SK-N-SH (cell line): ENCODE results near the gene KIF13A. TPM values are rescaled to one million over a fixed set of nuclear protein-coding genes. Genes with fewer than 3 reads are reported as not detected.

Experiments used
- CTCF ChIA-PET: fragments of 300-600, 350-600 bp; formaldehyde crosslinking; extraction: SDS; loops from one replicate; lab custom pipeline; 2021; lab: Yijun Ruan, JAX
- POLR2A ChIA-PET: fragments of 350-600 bp; sonication (Branson Sonifier 250); formaldehyde crosslinking; extraction: SDS; loops from one replicate; lab custom pipeline; 2020; ENCODE audit warnings: antibody characterized with exemption, inconsistent platforms; lab: Yijun Ruan, JAX
- DNase-seq: peaks from one replicate; pipeline ENCODE4 v3.0.0; 2012
- H2AFZ ChIP-seq: fragments of 200-600 bp; sonication (generic); 2 replicates; pipeline ENCODE4 v1.8.1; 2016; ENCODE audit warnings: antibody characterized with exemption, mild to moderate bottlenecking, low read depth
- H3F3A ChIP-seq: fragments of 200-600 bp; sonication (generic); replicated peaks from 2 replicates; pipeline ENCODE3; 2016; ENCODE audit warnings: antibody characterized with exemption, mild to moderate bottlenecking; ENCODE audit not compliant: insufficient read depth
- H3K27ac ChIP-seq, 2 experiments: fragments of 200-500 bp in 1 of 2; fragments of 200-600 bp in 1 of 2; sonication (Bioruptor generic) in 1 of 2; sonication (generic), shearing (Covaris generic) in 1 of 2; 2 replicates each; pipeline versions ENCODE4 v1.5.1 to v1.6.1; 2014 to 2016; ENCODE audit warnings: low read depth in 2 of 2, inconsistent platforms in 1 of 2, low read length in 1 of 2, mild to moderate bottlenecking in 1 of 2, mixed read lengths in 1 of 2
- H3K27me3 ChIP-seq: fragments of 200-600 bp; sonication (generic), shearing (Covaris generic); 2 replicates; pipeline ENCODE4 v1.6.1; 2016; ENCODE audit warnings: mixed run types; ENCODE audit not compliant: insufficient read depth
- H3K36me3 ChIP-seq, 2 experiments: fragments of 200-500 bp in 1 of 2; fragments of 200-600 bp in 1 of 2; sonication (Bioruptor generic) in 1 of 2; sonication (generic) in 1 of 2; replicated peaks in 1 of 2; 2 replicates each; pipeline versions ENCODE3 to v1.5.1; 2014 to 2016; ENCODE audit warnings: low read length in 1 of 2, mild to moderate bottlenecking in 1 of 2; ENCODE audit not compliant: insufficient read depth in 2 of 2, control insufficient read depth in 1 of 2
- H3K4me1 ChIP-seq, 2 experiments: fragments of 200-500 bp in 1 of 2; fragments of 200-600 bp in 1 of 2; sonication (Bioruptor generic) in 1 of 2; sonication (generic), shearing (Covaris generic) in 1 of 2; 2 replicates each; pipeline versions ENCODE4 v1.5.1 to v1.6.1; 2014 to 2016; ENCODE audit warnings: low read depth in 1 of 2, low read length in 1 of 2, mixed run types in 1 of 2; ENCODE audit not compliant: insufficient read depth in 2 of 2, control insufficient read depth in 1 of 2
- H3K4me2 ChIP-seq: fragments of 200-600 bp; sonication (generic), shearing (Covaris generic); 2 replicates; pipeline ENCODE4 v1.6.1; 2017; ENCODE audit warnings: mixed run types
- H3K4me3 ChIP-seq, 2 experiments: fragments of 200-500 bp in 1 of 2; fragments of 200-600 bp in 1 of 2; sonication (Bioruptor generic) in 1 of 2; sonication (generic), shearing (Covaris generic) in 1 of 2; 2 replicates each; pipeline versions ENCODE4 v1.5.1 to v1.8.1; 2014 to 2016; ENCODE audit warnings: low read depth in 2 of 2, inconsistent platforms in 1 of 2, low read length in 1 of 2, mild to moderate bottlenecking in 1 of 2, mixed read lengths in 1 of 2, moderate library complexity in 1 of 2
- H3K79me2 ChIP-seq: fragments of 200-600 bp; sonication (generic); 2 replicates; pipeline ENCODE4 v1.8.1; 2017; ENCODE audit warnings: mild to moderate bottlenecking; ENCODE audit not compliant: insufficient read depth
- H3K9ac ChIP-seq: fragments of 200-600 bp; sonication (generic); 2 replicates; pipeline ENCODE4 v1.6.1; 2017; ENCODE audit warnings: mixed run types
- H3K9me2 ChIP-seq: fragments of 200-600 bp; sonication (generic); 2 replicates; pipeline ENCODE4 v1.6.1; 2017; ENCODE audit warnings: mixed run types
- H3K9me3 ChIP-seq: fragments of 200-600 bp; sonication (generic); 2 replicates; pipeline ENCODE4 v1.6.1; 2017; ENCODE audit warnings: mixed run types, mild to moderate bottlenecking, moderate library complexity
- H4K20me1 ChIP-seq: fragments of 200-600 bp; sonication (generic); 2 replicates; pipeline ENCODE4 v1.6.1; 2017; ENCODE audit warnings: mild to moderate bottlenecking, mixed run types; ENCODE audit not compliant: insufficient read depth
- EP300 ChIP-seq, 2 experiments: IDR thresholded peaks; 2 replicates each; pipeline versions ENCODE4 v1.4.0 to v1.6.1; 2012; ENCODE audit warnings: borderline replicate concordance in 1 of 2, low read depth in 1 of 2, low read length in 1 of 2
- FOSL2 ChIP-seq: IDR thresholded peaks from 2 replicates; pipeline ENCODE4 v1.4.0; 2012; ENCODE audit warnings: low read depth, mild to moderate bottlenecking, moderate library complexity, borderline replicate concordance
- FOXJ3 ChIP-seq: sonication (generic); formaldehyde crosslinking; IDR thresholded peaks from 2 replicates; pipeline ENCODE4 v1.5.1; 2020; ENCODE audit warnings: mild to moderate bottlenecking, missing genetic modification reagents
- FOXM1 ChIP-seq: IDR thresholded peaks from 2 replicates; pipeline ENCODE4 v1.4.0; 2012; ENCODE audit warnings: low read depth, mild to moderate bottlenecking
- GATA2 ChIP-seq: sonication (generic); formaldehyde crosslinking; IDR thresholded peaks from 2 replicates; pipeline ENCODE4 v1.5.0; 2020; ENCODE audit warnings: mild to moderate bottlenecking, missing genetic modification reagents
- JUND ChIP-seq: IDR thresholded peaks from 2 replicates; pipeline ENCODE4 v1.4.0; 2012
- NFIC ChIP-seq: IDR thresholded peaks from 2 replicates; pipeline ENCODE4 v1.4.0; 2012; ENCODE audit warnings: borderline replicate concordance
- NRF1 ChIP-seq: IDR thresholded peaks from 2 replicates; pipeline ENCODE4 v1.6.1; 2012; ENCODE audit warnings: low read depth, mild to moderate bottlenecking, low read length
- RAD21 ChIP-seq: IDR thresholded peaks from 2 replicates; pipeline ENCODE4 v1.6.1; 2012; ENCODE audit warnings: mild to moderate bottlenecking, low read length
- RXRA ChIP-seq: IDR thresholded peaks from 2 replicates; pipeline ENCODE4 v1.4.0; 2012; ENCODE audit warnings: low read depth, mild to moderate bottlenecking, borderline replicate concordance
- WGBS: methylation state at CpG from one replicate; pipeline ENCODE4 v1.1.6; 2017; ENCODE audit warnings: low lambda C conversion rate; 5-methylcytosine and 5-hydroxymethylcytosine counted together
- polyA plus RNA-seq, 3 experiments: library from polyadenylated mRNA; depleted of rRNA; stranded (reverse); fragments of >200 nt; gene quantifications; 2 replicates each; pipeline ENCODE4 v1.2.3, GENCODE V29; 2012
- TF ChIP-seq, protein P1 (sequence below): fragments of 150-350 bp; IDR thresholded peaks from 2 replicates; pipeline ENCODE4 v1.6.1; 2016; ENCODE audit warnings: mild to moderate bottlenecking, low read depth, low read length
- TF ChIP-seq, protein P2 (sequence below): fragments of 150-350 bp; IDR thresholded peaks from 2 replicates; pipeline ENCODE4 v1.6.1; 2017; ENCODE audit warnings: antibody characterized with exemption, low read length, low read depth, borderline replicate concordance
- TF ChIP-seq, protein P3 (sequence below): IDR thresholded peaks from 2 replicates; pipeline ENCODE4 v1.4.0; 2012; ENCODE audit warnings: low read depth
- TF ChIP-seq, protein P4 (sequence below): IDR thresholded peaks from 2 replicates; pipeline ENCODE4; 2012
- TF ChIP-seq, protein P5 (sequence below): IDR thresholded peaks from 2 replicates; pipeline ENCODE4 v1.6.1; 2012; ENCODE audit warnings: mild to moderate bottlenecking, low read depth, low read length, moderate library complexity

KIF13A gene
- polyA plus RNA-seq, 1 of the 3 experiments (the other 2 are of a cell fraction), result 18.2 TPM

DNA sequence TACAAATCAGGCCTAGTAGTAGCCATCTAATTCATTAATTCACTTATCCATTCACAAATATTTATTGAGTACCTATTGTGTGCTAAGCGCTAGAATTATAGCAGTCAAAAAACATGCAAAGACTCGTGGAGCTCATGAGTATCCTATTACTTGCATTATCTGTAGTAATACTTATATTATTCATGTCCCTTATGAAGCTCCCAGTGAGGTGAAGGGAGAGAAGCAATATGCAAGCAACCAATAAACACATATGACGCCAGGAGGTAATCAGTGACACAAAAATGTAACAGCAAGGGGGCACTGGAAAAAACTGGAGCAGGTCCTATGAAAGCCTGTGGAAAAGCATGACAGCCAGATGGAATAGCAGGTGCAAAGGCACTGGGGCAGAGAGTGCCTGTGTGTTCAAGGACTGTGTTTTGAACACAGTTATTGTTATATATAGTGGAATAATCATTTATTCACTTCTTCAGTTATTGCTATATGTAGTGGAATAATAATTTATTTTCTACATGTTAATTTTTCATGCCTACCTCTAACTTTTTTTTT lies 109.5 kb downstream of the KIF13A start (continued):
- TF ChIP-seq, protein P1, sequence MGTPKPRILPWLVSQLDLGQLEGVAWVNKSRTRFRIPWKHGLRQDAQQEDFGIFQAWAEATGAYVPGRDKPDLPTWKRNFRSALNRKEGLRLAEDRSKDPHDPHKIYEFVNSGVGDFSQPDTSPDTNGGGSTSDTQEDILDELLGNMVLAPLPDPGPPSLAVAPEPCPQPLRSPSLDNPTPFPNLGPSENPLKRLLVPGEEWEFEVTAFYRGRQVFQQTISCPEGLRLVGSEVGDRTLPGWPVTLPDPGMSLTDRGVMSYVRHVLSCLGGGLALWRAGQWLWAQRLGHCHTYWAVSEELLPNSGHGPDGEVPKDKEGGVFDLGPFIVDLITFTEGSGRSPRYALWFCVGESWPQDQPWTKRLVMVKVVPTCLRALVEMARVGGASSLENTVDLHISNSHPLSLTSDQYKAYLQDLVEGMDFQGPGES, result no peak
- no peak for TF ChIP-seq RAD21
- TF ChIP-seq GATA2 (CRISPR knock-in tag), result no peak
- TF ChIP-seq, protein P2, sequence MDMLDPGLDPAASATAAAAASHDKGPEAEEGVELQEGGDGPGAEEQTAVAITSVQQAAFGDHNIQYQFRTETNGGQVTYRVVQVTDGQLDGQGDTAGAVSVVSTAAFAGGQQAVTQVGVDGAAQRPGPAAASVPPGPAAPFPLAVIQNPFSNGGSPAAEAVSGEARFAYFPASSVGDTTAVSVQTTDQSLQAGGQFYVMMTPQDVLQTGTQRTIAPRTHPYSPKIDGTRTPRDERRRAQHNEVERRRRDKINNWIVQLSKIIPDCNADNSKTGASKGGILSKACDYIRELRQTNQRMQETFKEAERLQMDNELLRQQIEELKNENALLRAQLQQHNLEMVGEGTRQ, result no peak
- TF ChIP-seq, protein P3, sequence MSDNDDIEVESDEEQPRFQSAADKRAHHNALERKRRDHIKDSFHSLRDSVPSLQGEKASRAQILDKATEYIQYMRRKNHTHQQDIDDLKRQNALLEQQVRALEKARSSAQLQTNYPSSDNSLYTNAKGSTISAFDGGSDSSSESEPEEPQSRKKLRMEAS, result no peak
- TF ChIP-seq FOXJ3 (CRISPR knock-in tag), result no peak

DNA sequence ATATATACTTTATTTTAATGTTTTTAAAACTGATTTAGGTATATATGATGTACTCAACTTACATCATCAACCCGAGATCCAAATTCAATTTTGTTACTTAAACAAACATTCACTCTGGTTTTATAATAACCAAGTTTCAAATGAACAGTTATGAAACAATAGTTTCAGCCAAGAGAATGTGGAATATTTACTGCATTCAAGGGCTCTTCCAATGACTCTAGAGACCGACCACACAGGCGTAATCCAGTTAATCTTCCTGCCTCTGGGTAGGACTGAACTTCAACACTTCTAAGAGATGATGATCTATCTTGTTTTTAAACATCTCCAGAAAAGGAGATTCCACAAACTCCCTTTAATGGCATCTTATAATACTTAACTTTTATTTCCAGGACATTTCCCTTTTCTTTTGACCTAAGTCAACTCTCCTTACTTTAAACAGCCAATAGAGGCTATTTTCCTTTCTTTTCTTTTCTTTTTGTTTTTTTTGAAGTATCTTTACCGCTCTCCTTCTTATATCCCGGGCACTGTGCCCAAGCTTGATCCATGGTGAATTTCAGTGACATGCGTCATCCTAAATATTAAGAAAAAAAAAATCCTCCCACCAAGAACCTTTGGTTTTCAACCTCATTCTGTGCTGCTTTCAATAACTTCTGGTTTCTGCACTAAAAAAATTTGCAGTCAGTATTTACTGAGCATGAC lies 110.1 kb downstream of the KIF13A start:
- 49% methylated on average over 6 of the region's 6 CpGs for WGBS
- Histone ChIP-seq H3K4me3 (no peak overlapping the region), H3F3A (peaks cover 23% of the 10 kb centered on the region), H3K79me2 (peaks cover 26% of the 10 kb centered on the region; the same call in 1 of the 2 replicates), H3K9me3 (no peaks in the 10 kb centered on the region), H2AFZ (peak overlapping the region; percentile 19; the same call in 1 of the 2 replicates), H3K9ac (no peak overlapping the region)
- CTCF ChIA-PET, result no interaction called here
- TF ChIP-seq RXRA, result no peak
- no peak for TF ChIP-seq FOXM1
- TF ChIP-seq, protein P4, sequence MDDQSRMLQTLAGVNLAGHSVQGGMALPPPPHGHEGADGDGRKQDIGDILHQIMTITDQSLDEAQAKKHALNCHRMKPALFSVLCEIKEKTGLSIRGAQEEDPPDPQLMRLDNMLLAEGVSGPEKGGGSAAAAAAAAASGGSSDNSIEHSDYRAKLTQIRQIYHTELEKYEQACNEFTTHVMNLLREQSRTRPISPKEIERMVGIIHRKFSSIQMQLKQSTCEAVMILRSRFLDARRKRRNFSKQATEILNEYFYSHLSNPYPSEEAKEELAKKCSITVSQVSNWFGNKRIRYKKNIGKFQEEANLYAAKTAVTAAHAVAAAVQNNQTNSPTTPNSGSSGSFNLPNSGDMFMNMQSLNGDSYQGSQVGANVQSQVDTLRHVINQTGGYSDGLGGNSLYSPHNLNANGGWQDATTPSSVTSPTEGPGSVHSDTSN, result 0 out of 2 replicates have a peak, but pooled peaks have one; percentile 10
- peak; percentile 46; the same call in 1 of the 2 replicates for TF ChIP-seq FOSL2
- TF ChIP-seq JUND, result 0 out of 2 replicates have a peak, but pooled peaks have one; percentile 18
- no peak for TF ChIP-seq NRF1
- TF ChIP-seq, protein P1, result no peak
- peak; percentile 49; the same call in 1 of the 2 replicates for TF ChIP-seq NFIC
- TF ChIP-seq, protein P5, sequence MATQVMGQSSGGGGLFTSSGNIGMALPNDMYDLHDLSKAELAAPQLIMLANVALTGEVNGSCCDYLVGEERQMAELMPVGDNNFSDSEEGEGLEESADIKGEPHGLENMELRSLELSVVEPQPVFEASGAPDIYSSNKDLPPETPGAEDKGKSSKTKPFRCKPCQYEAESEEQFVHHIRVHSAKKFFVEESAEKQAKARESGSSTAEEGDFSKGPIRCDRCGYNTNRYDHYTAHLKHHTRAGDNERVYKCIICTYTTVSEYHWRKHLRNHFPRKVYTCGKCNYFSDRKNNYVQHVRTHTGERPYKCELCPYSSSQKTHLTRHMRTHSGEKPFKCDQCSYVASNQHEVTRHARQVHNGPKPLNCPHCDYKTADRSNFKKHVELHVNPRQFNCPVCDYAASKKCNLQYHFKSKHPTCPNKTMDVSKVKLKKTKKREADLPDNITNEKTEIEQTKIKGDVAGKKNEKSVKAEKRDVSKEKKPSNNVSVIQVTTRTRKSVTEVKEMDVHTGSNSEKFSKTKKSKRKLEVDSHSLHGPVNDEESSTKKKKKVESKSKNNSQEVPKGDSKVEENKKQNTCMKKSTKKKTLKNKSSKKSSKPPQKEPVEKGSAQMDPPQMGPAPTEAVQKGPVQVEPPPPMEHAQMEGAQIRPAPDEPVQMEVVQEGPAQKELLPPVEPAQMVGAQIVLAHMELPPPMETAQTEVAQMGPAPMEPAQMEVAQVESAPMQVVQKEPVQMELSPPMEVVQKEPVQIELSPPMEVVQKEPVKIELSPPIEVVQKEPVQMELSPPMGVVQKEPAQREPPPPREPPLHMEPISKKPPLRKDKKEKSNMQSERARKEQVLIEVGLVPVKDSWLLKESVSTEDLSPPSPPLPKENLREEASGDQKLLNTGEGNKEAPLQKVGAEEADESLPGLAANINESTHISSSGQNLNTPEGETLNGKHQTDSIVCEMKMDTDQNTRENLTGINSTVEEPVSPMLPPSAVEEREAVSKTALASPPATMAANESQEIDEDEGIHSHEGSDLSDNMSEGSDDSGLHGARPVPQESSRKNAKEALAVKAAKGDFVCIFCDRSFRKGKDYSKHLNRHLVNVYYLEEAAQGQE, result no peak
- TF ChIP-seq EP300 (IDR thresholded peaks at IDR 0.05; ENCODE audit: borderline replicate concordance in 1 of 2, low read depth in 1 of 2, low read length in 1 of 2), result no peak
- TF ChIP-seq, protein P3, result no peak
- TF ChIP-seq, all 33 proteins: peak for 4
- no peaks in the 10 kb centered on the region for H3K27me3 ChIP-seq
- peaks cover 0 to 11% of the 10 kb centered on the region in 2 experiments for H3K36me3 ChIP-seq
- POLR2A ChIA-PET, result no interaction called here
- H3K4me2 ChIP-seq, result no peak overlapping the region
- no peak for DNase-seq
- H4K20me1 ChIP-seq, result no peaks in the 10 kb centered on the region
- H3K4me1 ChIP-seq, result 0 out of 4 replicates have a peak, but pooled peaks cover 0 to 5% of the 10 kb centered on the region in 2 experiments
- peak overlapping the region; percentile 45 to 76; a peak in 3 of 4 replicates for H3K27ac ChIP-seq
- H3K9me2 ChIP-seq, result no peaks in the 10 kb centered on the region
